NCI-H2107 treated with DMSO at 0.1 percent for 48 hours (cell line): ENCODE data around the gene CNKSR1.

Experiments used
- DNase-seq: peaks from one replicate; lab custom pipeline; 2025; ENCODE audit not compliant: unreplicated experiment; lab: John Stamatoyannopoulos, UW

Gene CNKSR1, protein sequence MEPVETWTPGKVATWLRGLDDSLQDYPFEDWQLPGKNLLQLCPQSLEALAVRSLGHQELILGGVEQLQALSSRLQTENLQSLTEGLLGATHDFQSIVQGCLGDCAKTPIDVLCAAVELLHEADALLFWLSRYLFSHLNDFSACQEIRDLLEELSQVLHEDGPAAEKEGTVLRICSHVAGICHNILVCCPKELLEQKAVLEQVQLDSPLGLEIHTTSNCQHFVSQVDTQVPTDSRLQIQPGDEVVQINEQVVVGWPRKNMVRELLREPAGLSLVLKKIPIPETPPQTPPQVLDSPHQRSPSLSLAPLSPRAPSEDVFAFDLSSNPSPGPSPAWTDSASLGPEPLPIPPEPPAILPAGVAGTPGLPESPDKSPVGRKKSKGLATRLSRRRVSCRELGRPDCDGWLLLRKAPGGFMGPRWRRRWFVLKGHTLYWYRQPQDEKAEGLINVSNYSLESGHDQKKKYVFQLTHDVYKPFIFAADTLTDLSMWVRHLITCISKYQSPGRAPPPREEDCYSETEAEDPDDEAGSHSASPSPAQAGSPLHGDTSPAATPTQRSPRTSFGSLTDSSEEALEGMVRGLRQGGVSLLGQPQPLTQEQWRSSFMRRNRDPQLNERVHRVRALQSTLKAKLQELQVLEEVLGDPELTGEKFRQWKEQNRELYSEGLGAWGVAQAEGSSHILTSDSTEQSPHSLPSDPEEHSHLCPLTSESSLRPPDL

DNA sequence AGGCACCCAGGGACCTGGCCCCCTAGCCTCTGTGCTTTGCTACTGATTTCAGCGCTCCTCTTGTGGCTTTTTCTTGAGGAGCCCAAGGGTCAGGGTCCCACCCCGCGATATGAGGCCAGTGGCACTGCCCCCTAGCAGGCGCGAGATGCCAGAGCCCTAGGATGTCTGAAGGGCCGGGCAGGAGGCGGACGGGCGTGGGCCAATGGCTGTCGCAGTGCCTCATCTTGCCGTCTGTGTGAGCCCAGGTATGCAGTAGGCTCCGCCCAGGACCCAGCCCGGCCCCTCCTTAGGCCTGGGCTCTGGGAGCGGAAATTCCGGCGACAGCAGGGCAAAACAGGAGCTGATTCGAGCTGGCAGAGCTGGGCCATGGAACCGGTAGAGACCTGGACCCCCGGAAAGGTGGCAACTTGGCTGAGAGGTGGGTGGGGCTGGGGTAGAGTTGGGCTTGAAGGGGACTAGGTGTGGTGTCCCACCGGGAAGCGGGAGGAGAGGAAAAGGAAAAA is at the start of gene CNKSR1:
TSS of gene CNKSR1 (plus strand) at position 310 of the 503 bp plus-strand sequence. CDS start at position 367, 57 bp downstream.
- DNase-seq = peak; percentile 42

DNA sequence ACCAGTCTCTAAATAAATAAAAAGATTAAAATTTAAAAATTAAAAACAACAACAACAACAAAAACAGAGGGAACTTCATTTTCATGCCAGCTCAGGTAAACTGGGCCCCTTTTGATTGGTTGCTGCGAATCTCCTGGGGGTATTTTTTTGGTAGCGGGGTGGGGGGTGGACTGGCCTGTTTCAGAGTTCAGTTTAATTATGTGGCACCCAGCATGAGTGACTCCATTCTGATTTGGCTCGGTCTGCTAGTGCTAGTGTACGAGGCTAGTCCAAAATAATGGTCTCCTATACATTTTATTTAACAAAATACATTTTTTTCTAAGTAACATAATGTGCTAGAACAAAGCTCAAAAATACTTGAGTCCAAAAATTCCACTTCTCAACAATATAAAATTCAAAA is 47.5 kb upstream of the CNKSR1 start:
- no peak for DNase-seq

DNA sequence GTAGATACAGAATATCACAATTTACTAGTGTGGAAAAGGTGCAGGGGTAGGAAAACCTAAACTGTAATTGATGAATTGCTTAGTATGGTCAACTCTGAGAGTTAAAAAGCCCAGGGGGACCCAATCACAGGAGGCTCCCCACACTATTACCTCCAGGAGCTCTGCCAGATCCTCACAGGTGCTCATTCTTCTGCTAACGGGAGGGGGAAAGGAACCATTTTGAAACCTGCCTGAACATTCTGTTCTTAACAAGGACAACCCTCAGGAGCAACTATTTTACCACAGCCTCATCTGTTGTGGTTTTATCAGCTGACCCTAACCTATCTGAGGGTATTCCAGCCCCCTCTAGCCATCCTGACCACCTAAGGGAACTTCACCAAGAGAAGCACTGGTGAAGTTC is 46.6 kb upstream of the CNKSR1 start:
- DNase-seq = no peak

DNA sequence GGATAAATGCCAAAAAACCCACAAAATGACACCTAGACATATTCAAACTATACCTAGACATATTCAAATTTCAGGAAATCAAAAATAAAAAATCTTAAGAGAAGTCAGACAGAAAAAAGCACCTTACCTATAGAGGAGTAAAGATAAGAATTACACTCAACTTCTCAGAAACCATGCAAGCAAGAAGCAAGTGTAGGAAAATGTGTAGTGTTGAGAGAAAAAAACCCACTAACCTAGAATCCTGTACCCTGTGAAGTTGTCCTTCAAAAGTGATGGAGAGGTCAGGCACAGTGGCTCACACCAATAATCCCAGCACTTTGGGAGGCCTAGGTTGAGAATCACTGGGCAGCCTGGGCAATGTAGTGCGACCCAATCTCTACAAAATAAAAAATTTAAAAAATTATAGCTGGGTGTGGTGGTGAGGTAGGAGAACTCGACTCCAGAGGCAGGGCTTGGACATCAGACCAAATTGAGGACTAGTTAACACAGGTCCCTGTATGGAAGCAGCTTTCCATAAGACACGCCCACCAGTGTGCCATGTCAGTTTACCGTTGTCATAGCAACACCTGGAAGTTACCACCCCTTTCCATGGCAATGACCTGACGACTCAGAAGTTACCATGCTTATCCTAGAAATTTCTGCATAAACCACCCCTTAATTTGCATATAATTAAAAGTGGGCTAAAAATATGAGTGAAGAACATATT is 45.0 kb upstream of the CNKSR1 start:
- no peak for DNase-seq

DNA sequence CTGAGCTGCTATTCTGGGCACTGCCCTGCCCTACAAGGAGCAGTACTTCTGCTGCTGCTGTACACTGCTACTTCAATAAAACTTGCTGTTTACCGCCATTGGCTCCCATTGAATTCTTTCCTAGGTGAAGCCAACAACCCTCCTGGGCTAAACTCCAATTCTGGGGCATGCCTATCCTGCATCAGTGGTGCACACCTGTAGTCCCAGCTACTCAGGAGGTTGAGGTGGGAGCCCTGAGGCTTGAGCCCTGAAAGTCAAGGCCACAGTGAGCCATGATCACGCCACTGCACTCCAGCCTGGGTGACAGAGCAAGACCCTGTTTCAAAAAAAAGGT is 44.5 kb upstream of the CNKSR1 start:
- DNase-seq = no peak

DNA sequence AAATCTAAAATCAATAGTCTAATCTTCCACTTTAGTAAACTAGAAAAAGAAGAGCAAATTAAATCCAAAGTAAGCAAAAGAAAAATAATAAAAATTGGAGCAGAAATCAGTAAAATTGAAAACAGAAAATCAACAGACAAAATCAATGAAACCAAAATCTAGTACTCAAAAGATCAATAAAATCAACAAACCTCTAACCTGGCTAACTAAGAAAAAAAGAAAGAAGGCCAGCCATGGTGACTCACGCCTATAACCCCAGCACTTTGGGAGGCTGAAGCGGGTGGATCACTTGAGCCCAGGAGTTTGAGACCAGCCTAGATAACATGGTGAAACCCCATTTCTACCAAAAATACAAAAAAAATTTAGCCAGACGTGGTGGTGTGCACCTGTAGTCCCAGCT is 42.8 kb upstream of the CNKSR1 start:
- DNase-seq = no peak

DNA sequence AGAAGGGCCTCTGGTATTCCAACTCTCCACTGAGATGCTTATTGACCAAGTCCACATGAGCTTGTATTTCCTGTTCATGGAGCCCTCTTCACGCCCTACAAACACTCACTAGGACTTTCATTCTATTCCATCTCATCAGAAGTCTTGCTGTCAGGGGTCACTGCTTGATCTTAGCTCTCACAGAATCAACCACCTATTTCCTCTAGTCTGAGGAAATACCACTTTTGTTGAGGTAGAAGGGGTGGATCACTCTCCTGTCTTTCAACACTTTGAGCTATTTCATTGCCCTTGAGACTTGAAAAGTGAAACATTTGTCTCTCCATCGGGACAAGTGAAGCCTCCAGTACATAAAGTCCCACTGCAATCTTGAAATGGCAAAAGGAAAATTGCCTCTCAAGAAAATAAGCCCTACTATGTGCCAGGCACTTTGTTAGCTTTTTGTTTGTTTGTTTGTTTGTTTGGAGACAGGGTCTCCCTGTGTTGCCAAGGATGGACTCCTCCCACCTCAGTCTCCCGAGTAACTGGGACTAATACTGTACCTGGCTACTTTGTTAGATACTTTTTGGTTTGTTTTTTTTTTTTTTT is 38.2 kb upstream of the CNKSR1 start:
- no peak for DNase-seq

DNA sequence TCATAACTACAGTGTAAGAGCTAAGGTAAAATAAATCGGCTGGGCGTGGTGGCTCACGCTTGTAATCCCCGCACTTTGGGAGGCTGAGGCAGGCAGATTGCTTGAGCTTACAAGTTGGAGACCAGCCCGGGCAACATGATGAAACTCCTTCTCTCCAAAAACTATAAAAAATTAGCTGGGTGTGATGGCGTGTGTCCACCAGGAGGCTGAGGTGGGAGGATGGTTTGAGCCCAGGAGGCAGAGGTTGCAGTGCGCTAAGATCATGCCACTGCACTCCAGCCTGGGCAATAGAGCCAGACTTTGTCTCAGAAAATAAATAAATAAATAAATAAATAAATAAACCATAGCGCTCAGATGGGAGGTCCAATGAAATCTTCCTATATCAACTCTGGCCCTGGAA is 35.1 kb upstream of the CNKSR1 start:
- no peak for DNase-seq

DNA sequence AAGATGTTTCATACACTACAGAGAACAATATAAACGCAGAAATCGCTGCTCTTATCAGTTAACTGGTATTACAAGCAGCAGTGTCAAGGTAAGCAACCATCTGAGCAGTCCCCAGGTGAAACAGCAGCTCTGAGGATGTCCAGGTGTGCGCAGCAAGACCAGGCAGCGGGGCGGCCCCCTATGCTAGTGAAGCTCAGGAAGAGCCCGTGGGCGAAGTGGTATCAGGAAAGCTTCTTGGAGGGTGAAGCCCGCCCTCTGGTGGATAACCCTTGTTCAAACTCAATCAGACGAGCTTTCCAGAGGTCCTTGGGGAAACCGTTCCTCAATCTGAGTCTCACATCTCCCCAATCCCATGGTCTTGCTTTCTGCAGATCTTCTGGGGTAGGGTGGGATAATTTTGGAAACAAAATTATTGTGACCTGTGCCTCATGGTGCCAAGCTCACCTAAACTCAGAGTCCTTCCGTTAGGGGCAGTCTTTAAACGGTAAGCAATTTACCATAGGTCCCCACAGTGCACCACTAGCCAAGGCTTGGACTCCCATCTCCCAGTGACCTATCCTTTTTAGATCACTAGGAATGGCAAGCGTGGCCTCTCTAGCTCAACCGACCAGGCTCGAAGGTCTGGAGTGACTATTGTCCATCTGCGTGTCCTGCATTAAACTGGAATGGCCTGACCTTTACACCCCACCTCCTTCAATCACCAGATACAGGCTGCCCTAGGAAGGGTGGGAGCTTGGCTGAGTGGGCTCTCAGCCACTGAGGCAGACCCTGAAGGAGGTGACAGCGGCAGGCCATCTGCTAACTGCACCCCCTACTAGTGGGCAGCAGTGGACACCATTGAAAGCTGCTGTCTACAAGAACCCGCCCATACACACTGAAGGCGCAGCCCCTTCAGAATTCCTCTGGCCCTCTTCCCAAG is 32.0 kb upstream of the CNKSR1 start:
- peak; percentile 93 for DNase-seq

DNA sequence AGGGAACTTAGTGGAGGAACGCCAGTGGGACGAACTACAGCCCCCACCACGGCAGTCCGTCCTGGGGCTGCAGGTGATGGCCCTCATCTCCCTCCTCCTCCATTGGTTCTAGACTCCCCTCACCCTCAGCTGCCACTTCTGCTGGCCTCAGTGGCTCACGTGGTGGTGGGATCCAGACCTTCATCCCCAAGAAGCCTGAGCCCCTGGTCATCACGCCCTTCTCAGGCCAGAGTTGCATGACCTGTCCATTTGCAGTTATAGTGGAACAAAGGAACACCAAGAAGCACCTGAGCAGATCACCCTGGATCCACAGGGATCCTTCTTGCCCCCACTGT is 31.4 kb upstream of the CNKSR1 start:
- no peak for DNase-seq

DNA sequence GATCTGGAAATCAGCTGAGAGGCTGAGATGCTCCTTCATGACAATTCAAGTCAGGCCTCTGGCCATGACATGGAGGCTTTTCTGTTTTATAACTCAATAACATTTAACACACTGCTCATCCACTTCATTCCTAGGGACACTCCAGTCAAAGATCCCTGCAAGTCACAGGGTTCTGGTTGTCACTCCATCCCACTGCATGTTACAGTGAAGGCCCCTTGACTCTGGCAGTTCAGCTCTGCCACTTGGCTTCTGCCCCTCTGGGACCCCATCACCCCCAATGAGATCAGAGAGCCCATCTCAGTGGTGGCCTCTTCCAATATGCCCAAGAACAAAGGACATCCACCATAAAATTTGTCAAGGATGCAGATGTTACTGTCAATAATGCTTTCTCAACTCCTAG is 28.4 kb upstream of the CNKSR1 start:
- no peak for DNase-seq

DNA sequence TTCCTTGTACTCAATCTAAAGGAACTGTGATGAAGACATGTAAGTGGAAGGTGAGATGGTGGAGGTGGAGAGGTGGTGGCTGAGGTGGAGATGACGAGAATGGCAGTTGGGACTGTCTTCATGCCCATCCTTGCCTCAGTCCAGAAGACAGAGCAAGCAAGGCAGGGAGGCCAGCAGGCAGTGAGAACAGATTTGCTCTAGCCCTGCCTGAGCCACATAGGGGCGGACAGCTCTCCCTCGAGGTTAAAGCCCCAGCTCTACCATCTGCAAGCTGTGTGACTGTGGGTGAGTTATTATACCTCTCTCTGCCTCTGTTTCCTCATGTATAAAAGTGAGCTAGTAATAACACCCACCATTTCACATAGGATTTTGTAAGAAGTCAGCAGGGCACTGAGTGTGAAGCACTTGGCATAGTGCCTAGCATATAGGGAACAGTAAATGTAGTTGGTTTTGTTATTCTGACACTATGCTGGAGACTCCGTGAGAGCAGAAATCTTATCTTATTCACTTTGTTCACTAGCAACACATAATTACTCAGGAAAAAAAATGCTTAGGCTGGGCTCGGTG is 23.2 kb upstream of the CNKSR1 start:
- no peak for DNase-seq

DNA sequence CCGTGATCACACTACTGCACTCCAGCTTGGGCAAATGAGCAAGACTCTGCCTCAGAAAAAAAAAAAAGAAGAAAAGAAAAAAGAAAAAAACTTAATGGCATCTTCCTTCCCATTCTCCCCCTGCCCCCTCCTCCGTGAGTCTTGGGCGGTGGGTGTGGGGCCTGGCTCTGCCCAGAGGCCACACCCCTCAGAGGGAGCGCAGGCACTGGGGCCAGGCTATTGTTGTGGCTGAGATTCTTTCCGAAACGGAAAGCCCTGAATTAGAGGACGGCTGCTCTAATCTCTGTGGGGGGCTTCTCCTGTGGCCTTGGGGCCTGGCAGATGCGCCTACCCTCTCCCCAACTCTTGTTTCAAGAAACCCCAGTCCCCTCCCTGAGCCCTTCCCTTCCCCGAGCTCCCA is 22.5 kb upstream of the CNKSR1 start:
- no peak for DNase-seq

DNA sequence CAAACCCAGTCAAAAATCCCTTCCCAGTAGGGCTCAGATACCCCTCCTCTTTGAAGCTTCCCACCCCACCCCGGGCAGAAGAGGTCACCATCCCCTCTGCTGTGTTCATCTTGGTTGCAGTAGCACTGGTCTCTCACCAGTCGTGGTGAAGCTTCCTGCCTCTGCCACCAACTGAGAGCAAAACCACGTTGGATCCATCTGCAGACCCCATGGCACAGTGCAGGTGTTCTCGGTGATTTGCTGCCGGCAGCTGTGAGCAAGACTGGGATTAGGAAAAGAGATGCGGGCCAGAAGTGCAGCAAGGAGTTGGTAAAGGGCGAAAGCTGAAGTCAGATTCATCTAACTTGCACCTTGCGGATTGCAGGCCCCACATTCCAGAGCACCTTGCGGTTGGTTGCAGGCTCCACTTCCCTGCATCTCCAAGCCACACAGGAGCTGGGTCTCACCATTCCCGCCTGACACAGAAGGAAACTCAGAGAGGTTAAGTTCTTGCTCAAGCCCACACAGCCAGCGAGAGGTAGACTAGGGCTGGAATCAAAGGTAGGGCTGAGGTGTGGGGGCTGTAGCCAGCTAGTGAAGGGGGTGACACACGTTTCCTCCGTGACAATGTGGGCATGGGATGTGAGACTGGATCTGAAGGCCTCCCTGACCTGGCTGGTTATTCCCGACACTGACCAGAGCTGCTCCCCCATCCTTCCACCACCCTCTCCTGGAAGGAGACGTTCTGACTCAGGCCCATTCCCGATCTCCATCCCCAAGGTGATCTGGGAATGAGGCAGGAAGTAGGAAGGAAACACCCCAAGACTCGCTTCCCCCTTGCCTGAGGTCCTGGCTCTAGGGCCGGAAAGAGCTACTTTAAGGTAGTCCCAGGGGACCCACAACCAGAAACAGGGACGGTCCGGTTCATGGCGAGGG is 21.7 kb upstream of the CNKSR1 start:
- no peak for DNase-seq

DNA sequence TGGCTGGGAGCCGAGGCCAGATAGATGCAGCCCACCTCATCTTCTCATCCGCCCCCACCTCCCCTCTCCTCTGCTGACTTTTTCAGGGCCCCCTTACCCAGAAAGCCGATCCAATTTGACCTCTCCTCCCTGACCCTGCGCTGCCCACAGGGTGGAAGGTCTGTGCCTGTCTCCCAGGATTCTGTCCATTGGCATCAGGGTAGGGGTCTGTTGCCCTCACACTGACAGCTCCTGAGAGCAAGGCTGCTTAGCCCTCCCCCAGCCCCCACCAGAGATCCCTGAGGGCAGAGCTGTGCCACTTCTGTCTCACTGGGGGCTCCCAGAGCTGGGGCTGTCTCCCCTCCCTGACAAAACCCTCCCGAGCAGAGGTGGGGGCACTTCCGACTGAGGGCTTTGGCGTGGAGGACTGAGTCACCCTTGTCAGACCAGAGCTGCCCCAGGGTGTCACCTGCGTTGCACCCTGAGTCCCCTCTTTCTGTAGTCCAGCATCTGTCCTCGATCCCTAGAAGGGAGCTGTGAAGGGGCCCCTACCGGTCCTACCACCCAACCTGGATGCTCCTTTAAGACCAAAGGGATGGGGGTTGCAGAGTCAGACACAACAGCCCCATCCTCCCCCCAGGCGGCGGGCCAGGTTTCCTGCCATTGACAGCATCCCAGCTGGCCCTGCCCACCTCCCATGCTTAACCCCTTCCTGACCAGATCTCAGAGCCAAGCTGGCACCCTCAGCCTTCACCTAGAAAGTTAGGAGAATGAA is 20.8 kb upstream of the CNKSR1 start:
- DNase-seq = no peak

DNA sequence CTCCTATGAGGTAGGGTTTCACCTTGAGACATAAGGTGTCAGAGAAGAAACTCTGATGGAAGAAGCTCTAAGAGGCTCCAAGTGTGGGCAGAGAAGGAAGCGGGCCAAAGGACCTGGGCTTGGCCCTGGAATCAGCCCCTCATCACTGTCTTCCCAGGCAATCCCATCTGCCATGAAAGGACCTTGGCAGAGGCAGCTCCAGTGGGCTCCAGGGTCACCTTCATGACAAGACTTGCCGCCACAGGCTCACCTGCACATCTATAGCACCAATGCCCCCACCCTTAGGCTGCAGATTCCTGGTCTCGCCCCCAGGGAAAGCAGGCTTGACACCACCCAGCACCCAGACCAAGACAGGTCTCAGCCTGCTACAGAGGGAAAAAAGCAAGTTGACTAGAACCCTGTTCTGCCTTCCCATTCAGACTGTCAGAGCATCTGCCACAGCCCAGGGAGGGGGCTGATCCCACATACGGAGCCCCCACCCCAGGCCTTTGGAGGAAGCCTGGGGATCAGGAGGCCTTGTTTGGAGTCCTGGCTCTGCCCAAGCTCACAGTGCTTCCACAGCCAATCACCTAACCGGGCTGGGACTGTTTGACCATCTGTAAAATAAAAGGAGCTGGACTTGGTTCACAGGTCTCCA is 18.9 kb upstream of the CNKSR1 start:
- no peak for DNase-seq

DNA sequence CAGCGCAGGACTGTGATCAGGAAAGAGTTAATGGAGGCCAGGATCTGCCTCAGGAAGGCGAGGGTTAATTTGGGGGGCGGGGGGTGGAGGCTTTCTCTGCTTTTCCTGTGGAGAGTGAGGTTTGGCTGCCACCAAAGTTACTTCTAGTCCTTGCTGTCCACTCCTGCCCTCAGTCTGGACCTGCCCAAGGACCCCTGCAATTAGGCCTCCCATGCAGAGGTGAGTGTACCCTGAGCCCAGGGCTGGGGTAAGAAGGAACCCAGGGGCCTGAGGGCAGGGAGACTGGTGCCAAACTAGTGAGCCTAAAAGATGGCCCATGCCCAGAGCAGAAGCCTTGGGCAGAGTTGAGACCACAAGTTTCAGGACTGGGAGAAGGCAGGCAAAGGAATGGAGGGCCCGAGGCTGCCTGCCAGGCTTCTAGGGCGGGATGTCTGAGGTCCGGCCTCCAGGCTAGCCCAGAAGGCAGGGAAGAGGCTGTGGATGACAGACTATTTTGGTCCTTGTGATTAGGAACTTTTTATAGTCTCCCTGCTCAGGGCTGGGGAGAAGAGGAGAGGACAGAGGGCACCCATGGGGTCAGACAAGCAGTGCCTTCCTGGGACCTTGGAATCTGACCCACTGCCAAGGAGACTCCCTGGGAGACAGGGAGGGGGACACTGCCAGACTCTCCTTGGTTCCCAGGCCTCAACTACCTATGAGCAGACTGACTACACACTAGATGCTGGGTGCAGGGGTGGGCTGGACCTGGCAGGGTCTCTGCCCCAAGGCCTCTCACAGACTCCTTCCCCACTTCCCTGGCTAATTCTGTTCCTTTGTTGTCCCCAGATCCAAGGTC is 18.2 kb upstream of the CNKSR1 start, which contains the start of gene FAM110D:
TSS of gene FAM110D (plus strand) at position 172 of the 835 bp plus-strand sequence. CDS start 2,213 bp downstream, outside the sequence.
- DNase-seq = no peak
